ENCODE measurements around the gene MARCHF5.

DNA sequence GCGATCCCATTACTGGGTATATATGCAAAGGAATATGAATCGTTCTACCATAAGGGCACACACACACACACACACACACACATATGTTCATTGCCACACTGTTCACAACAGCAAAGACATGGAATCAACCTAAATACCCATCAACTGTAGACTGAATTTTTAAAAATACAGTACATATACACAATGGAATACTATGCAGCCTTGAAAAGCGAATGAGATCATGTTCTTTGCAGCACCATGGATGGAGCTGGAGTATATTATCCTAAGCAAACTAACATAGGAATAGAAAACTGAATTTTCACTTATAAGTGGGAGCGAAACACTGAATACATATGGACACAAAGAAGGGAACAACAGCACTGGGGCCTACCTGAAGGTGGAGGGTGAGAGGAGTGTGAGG, 72.5 kb downstream of the MARCHF5 start:
- TF ChIP-seq JUND (IDR thresholded peaks at IDR 0.05): no peak
- TF ChIP-seq, protein P1, sequence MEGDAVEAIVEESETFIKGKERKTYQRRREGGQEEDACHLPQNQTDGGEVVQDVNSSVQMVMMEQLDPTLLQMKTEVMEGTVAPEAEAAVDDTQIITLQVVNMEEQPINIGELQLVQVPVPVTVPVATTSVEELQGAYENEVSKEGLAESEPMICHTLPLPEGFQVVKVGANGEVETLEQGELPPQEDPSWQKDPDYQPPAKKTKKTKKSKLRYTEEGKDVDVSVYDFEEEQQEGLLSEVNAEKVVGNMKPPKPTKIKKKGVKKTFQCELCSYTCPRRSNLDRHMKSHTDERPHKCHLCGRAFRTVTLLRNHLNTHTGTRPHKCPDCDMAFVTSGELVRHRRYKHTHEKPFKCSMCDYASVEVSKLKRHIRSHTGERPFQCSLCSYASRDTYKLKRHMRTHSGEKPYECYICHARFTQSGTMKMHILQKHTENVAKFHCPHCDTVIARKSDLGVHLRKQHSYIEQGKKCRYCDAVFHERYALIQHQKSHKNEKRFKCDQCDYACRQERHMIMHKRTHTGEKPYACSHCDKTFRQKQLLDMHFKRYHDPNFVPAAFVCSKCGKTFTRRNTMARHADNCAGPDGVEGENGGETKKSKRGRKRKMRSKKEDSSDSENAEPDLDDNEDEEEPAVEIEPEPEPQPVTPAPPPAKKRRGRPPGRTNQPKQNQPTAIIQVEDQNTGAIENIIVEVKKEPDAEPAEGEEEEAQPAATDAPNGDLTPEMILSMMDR (IDR thresholded peaks at IDR 0.05 in 2 of 3, conservative IDR thresholded peaks at IDR 0.05 in 1 of 3; ENCODE audit: borderline replicate concordance in 1 of 3, insufficient read depth in 1 of 3, low read depth in 2 of 3, low read length in 2 of 3): no peak
- no peak for TF ChIP-seq ELF1 (IDR thresholded peaks at IDR 0.05; ENCODE audit: borderline replicate concordance, low read depth)
- no peak for TF ChIP-seq POLR2AphosphoS5 (IDR thresholded peaks at IDR 0.05; ENCODE audit: low read depth, low read length)
- no peak for TF ChIP-seq SIN3A (IDR thresholded peaks at IDR 0.05; ENCODE audit: low read depth)
- no peak for TF ChIP-seq CBX3 (IDR thresholded peaks at IDR 0.05; ENCODE audit: low read depth)
- TF ChIP-seq, protein P2, sequence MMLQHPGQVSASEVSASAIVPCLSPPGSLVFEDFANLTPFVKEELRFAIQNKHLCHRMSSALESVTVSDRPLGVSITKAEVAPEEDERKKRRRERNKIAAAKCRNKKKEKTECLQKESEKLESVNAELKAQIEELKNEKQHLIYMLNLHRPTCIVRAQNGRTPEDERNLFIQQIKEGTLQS (IDR thresholded peaks at IDR 0.05): no peak
- TF ChIP-seq, protein P3, sequence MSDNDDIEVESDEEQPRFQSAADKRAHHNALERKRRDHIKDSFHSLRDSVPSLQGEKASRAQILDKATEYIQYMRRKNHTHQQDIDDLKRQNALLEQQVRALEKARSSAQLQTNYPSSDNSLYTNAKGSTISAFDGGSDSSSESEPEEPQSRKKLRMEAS (IDR thresholded peaks at IDR 0.05): no peak
- no peak for TF ChIP-seq TCF7L2 (IDR thresholded peaks at IDR 0.05; ENCODE audit: borderline replicate concordance, extremely low read depth, insufficient read depth, insufficient read length)
- TF ChIP-seq RAD21 (IDR thresholded peaks at IDR 0.05; ENCODE audit: low read depth): no peak
- no peak for TF ChIP-seq POLR2A (IDR thresholded peaks at IDR 0.05; ENCODE audit: borderline replicate concordance, extremely low read depth, insufficient read depth, insufficient read length)
- TF ChIP-seq CEBPB (IDR thresholded peaks at IDR 0.05; ENCODE audit: low read depth): no peak
- TF ChIP-seq, protein P4, sequence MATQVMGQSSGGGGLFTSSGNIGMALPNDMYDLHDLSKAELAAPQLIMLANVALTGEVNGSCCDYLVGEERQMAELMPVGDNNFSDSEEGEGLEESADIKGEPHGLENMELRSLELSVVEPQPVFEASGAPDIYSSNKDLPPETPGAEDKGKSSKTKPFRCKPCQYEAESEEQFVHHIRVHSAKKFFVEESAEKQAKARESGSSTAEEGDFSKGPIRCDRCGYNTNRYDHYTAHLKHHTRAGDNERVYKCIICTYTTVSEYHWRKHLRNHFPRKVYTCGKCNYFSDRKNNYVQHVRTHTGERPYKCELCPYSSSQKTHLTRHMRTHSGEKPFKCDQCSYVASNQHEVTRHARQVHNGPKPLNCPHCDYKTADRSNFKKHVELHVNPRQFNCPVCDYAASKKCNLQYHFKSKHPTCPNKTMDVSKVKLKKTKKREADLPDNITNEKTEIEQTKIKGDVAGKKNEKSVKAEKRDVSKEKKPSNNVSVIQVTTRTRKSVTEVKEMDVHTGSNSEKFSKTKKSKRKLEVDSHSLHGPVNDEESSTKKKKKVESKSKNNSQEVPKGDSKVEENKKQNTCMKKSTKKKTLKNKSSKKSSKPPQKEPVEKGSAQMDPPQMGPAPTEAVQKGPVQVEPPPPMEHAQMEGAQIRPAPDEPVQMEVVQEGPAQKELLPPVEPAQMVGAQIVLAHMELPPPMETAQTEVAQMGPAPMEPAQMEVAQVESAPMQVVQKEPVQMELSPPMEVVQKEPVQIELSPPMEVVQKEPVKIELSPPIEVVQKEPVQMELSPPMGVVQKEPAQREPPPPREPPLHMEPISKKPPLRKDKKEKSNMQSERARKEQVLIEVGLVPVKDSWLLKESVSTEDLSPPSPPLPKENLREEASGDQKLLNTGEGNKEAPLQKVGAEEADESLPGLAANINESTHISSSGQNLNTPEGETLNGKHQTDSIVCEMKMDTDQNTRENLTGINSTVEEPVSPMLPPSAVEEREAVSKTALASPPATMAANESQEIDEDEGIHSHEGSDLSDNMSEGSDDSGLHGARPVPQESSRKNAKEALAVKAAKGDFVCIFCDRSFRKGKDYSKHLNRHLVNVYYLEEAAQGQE (IDR thresholded peaks at IDR 0.05; ENCODE audit: low read depth): no peak
- TF ChIP-seq SRF (IDR thresholded peaks at IDR 0.05; ENCODE audit: low read depth): no peak
